HG02885 (cell line): Measurements from ENCODE around the gene FLT4.

Experiments
- ATAC-seq: cut with Tn5 transposase; IDR thresholded peaks from one replicate; pipeline ENCODE4 v1.9.1; 2021; ENCODE audit warnings: mild to moderate bottlenecking; ENCODE audit not compliant: unreplicated experiment, poor library complexity

The FLT4 gene

GRCh38 chr5:180644129-180644824 lies 5.1 kb downstream of the FLT4 start:
- ATAC-seq: no peak

DNA sequence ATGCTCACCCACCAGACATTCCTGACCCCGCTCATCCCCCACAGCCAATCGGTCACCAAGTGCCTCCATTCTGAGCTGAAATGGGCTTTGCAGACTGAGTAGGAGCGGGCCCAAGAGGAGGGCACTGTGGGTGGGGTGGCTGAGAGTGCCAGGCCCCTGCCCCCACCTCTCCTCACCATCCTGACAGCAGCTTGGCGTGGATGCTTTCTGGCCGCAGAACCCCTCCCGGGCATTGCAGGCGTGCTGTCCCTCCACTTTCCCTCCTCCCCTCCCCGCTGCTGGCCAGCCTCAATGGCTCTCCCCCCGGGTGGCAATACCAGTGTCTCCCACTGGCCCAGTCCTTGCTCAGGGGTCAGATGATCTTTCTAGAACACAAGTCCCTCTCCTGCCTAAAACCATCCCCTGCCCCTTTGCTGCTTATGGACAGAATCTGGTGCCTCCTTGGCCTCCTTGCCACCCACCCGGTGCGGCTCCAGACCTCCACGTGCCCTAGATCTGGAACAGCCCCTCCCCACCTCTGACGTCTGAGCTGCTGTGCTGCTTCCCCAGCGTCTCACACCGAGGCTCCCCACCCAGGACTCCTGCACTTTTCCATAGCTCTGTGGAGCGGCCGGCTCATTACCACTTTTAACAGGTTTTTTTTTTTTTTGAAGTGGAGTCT lies 6.1 kb downstream of the FLT4 start:
- no peak for ATAC-seq

DNA sequence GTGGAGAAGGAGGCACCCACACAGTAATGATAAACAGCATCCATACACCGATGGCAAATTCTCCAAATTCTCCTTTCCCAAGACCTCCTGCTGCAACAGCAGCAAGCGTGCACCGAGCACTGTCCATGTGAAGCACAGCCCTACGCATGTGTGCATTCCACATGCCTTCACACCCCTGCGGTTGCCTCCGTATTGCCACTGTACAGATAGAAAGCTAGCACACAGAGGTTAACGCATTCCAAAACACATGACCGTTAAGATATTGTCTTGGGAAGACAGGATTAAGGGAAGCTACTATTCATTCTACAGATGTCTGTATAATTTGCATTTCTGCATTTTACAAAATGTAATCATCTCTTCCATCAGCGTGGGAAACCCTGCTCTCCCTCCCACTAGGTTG lies 6.6 kb downstream of the FLT4 start:
- no peak for ATAC-seq

GRCh38 chr5:180642181-180642775 lies 7.1 kb downstream of the FLT4 start:
- no peak for ATAC-seq

DNA sequence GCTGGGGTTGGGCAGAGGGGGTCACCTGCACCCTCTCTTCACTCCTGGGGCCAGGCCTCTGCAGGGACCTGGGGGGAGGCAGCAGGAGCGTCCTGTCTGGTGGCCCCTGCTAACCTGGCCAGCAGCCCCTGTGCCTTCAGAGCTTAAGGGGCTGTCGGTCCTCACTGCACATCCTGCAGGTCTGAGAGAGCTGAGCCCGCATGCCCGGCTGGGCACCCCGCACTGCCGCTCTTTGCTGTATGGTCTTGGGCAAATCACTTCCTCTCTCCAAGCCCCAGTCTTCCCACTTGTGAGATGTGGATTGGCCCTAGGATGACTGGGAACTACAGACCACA lies 7.9 kb downstream of the FLT4 start:
- ATAC-seq: no peak

DNA sequence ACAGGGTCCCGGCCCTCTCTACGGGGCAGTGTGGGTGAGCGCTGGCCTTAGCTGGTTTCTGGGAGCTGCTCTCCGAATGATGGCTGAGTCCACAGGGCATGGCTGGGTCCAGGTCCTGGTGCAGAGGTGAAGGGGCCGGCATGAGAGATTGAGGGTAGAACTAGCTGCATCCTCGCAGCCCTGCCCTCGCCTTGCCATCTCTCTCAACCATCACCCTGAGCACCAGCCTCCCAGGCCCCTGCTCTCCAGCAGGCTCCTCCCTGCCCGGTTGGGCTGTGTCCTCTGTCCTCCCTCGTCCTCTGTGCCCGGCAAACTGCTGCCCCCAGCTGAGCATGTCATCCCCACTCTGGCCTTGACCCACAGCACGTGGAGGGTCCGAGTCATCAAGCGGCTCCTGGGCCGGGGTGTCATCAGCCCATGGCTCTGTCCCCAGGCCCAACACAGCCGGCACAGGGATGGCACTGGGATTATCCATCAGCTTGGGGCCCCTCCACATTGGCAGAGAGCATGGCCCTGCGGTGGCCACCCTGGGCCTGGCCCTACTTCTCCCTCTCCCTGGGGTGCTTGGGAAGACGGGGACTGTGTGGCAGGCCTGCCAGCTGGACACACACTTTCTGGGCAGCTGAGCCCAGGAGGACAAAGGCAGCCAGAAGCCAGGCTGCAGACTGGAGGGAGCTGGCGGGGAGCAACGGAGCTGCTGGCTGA lies 8.4 kb downstream of the FLT4 start:
- ATAC-seq: no peak

GRCh38 chr5:180640611-180640860 lies 8.9 kb downstream of the FLT4 start:
- no peak for ATAC-seq

DNA sequence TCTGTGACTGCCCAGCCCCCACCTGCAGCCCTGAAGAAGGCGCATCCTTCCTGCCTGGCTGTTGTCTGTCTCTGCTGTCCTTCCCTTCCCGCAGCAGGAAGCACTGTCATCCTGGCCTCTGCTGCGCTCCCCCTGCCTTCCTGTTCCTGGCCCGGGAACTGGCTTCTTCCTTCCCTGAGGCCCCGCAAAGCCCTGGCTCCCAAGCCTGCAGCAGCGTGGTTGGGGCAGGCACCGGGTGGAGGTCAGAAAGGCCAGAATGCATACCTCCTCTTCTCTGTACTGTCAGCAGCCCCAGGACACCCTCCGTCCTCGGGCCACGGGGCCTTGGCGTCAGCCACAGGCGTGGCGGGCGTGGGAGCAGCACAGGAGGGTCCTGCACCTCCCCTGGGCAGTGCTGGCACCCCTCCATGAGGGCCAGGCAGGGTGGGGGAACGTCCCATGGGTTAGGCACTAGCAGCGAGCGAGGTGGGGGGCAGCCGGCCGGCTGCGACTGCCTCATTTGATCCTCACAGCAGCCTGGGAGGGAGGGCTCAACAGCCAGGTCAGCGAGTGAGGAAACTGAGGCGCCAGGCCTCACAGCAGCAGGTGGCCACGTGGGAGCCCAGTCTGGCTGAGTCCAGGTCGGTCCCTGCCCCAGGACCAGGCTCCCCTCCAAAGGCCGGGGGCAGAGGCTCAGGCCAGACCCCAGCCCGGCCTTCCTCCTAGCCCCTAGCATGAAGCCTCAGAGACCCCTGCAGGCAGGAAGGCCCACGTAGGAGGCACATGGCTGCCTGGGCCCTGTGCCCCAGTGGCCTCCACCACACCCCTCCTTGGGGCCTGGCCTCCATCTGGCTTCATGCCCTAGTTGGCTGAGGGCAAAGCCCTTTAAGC lies 9.4 kb downstream of the FLT4 start:
- no peak for ATAC-seq

GRCh38 chr5:180639287-180639686 lies 10.1 kb downstream of the FLT4 start:
- ATAC-seq: no peak

DNA sequence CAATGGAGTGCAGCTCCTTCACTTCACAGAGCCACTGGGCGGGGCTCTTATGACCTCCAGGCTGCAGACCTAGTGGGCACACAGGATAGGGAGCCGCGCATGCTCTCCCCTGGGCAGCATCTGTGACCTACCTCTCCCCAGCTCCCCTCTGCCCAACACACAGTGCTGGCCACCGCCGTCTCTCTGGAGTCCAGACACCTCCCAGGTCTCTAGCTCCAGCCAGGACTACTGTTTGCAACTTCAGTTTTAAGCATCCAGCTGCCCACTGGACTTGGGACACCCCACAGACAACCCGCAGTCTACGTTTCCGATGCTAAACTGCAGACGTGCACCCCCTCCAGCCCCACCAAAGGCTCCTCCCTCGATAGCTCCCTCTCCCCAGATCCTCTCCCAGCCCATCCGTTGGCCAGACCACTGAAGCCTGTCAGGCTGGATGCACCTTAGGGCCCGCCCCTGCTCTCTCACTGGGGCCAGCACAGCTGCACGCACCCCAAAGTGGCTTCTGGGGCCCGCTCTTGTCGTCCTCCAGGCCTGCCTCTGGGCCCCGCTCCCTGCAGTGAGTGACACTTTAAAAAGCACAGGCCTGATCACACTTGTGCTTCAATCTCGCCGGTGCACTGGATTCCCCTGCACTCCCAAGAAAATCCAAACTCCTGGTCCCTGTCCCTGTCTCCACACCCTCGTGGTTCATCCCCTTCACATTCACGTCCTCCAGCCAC lies 11.3 kb downstream of the FLT4 start:
- ATAC-seq: no peak

DNA sequence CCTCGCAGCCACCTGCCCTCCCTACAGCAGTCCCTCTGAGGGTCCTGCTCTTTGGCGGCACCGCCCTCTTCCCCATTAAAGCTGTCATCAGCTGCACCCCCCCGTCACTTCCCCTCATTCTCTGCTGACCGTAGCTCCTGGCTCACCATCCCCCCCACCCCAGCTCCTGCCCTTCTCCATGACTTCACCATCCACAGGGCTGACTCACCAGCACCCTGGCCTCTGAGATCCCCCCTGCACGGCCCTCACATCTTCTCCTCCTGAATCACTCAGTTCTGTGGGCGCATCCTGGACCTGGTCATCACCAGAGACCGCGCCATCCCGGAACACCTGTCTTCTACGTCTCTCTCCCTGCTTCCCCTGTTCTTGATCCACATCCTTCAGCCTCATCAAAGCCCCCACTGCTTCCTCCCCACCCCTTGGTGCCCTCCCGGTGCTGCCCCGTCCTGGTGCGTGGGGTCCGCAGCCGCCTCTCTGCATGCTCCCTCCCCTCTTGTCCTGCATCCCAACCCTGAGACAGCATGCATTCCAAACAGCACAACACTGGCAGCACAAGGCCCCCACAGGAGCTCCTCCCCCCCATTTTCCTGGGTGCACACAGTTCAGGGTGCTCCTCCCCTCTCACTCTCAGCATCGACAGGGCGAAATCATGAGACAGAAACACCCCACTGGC lies 12.9 kb downstream of the FLT4 start:
- ATAC-seq: no peak

DNA sequence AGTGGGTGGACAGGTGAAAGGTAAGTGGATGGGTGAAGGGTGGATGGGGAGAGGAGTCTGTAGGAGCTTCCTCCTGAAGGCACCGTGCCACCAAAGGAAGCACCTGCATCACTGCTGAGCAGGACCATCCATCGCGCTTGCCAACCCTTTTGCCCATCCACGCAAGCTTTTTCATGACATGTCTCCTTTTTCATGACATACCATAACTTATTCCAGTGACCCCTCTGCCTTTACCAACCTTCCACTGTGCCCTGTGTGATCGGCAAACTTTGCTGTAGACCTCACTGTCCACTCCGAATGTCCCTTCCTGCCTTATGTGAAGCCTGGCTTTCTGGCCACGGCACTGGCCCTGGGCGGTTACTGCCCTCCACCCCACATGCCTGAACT lies 13.4 kb downstream of the FLT4 start:
- ATAC-seq: no peak

- ATAC-seq: no peak
These were observed 15.9 kb downstream of the FLT4 start for GRCh38 chr5:180633283-180634177.

DNA sequence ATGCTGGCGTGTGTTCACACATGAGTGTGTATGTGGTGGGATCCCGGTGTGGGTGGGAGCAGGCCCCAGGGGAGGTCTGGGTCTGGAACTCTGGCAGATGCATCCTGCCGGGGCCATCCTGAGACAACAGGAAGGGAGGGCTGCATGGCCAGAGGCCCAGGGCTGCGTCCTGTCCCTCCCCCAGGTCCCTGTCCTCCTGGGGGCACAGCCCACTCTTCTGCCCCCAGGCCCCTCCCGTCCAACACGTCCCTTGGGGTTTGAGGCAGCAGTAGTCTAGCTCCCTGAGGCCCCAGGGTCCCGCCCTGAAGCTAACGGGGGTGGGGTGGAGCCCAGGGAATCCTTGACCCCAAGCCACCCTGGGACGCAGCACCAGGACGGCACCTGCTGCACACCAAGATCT lies 16.6 kb downstream of the FLT4 start:
- no peak for ATAC-seq

DNA sequence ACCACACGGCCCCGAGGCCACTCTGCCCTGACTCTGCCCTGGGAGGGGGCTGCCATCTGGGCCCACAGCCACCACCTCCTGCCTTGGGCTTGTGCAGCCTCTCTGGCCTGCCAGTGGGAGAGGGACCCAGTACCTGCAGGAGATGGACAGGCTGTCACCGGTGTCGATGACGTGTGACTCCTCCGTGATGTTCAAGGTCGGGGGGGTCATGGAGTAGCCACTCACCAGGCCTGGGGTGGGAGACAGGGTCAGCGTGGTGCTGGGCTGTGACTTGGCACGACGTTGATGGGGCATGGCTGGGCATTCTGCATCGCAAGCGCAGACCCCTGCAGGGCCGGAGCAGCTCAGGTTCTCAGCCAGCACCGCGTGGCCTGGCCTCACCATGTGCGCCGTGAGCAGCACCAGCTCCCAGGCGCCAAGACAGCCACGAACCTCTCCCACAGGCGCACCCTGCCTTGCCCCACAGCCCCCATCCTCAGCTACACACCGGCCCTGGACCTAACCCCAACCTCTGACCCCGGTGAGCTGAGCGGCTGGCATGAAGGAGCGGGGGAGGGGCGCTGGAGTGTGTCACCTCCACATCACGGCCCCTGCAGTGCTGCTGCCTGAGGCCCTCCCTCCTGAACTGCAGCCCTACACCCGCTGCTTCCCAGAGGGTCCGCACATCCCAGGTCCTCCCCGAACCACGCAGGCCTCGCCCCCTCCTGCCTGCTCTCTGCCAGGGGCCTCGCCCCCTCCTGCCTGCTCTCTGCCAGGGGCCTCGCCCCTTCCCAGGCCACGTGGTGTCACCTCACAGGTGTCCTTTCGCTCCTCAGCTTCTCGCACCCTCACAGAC lies 17.6 kb downstream of the FLT4 start:
- ATAC-seq: no peak

GRCh38 chr5:180630426-180630825 lies 19.0 kb downstream of the FLT4 start:
- no peak for ATAC-seq

GRCh38 chr5:180629831-180630382 lies 19.5 kb downstream of the FLT4 start:
- no peak for ATAC-seq
